ENCODE measurements around the gene CTDSPL. TPM values are rescaled to one million over a fixed set of nuclear protein-coding genes. Genes with fewer than 3 reads are reported as not detected.

The CTDSPL gene
- total RNA-seq, 1 experiment from 2014 or later: 34.4 TPM

- H4K20me1 ChIP-seq (ENCODE audit: insufficient read depth): no peaks in the 10 kb centered on the region
- no peak overlapping the region for H3K4me3 ChIP-seq (replicated peaks in 1 of 2; ENCODE audit: low read depth in 1 of 2, low read length in 2 of 2)
- ChIA-PET CTCF (interaction anchor here (1.4 kb wide), 1 partner anchor 47 kb away, joined by 4 read pairs; no protein-coding TSS in a partner anchor), POLR2A (no interaction called here), RAD21 (ENCODE audit: low non-redundant PET in 1 of 2, low total read pairs in 2 of 2, uncharacterized antibody in 2 of 2, unreplicated experiment in 2 of 2) (no interaction called here)
- no TSS peak for BruUV-seq (replicated peaks)
- H3K27ac ChIP-seq (ENCODE audit: low read depth, low read length): no peak overlapping the region
- H3K9me2 ChIP-seq (ENCODE audit: insufficient read depth): no peaks in the 10 kb centered on the region
- DNase-seq (ENCODE audit: low read depth, low spot score) (no peak), ATAC-seq (no peak)
- no peak overlapping the region for H3K9ac ChIP-seq (ENCODE audit: low read length)
- H3K79me2 ChIP-seq (ENCODE audit: insufficient read depth, low read length): no peaks in the 10 kb centered on the region
- TF ChIP-seq SIN3A (IDR thresholded peaks at IDR 0.05; ENCODE audit: low read depth) (no peak), YY1 (IDR thresholded peaks at IDR 0.05; ENCODE audit: extremely low read depth, insufficient replicate concordance, low read depth, low read length) (no peak), ZFX (IDR thresholded peaks at IDR 0.05) (no peak), FOSL1 (IDR thresholded peaks at IDR 0.05; ENCODE audit: low read depth) (no peak), SP1 (IDR thresholded peaks at IDR 0.05; ENCODE audit: low read depth) (no peak), MAX (IDR thresholded peaks at IDR 0.05) (no peak), ATF3 (IDR thresholded peaks at IDR 0.05) (no peak), POLR2A (IDR thresholded peaks at IDR 0.05; ENCODE audit: borderline replicate concordance, extremely low read depth, insufficient read depth, insufficient read length) (no peak), CTCF (IDR thresholded peaks at IDR 0.05 in 2 of 3, conservative IDR thresholded peaks at IDR 0.05 in 1 of 3; ENCODE audit: borderline replicate concordance in 1 of 3, insufficient read depth in 1 of 3, low read depth in 2 of 3, low read length in 2 of 3) (no peak), POLR2AphosphoS5 (IDR thresholded peaks at IDR 0.05; ENCODE audit: low read depth, low read length) (no peak), TCF7L2 (IDR thresholded peaks at IDR 0.05; ENCODE audit: borderline replicate concordance, extremely low read depth, insufficient read depth, insufficient read length) (no peak), EZH2 (IDR thresholded peaks at IDR 0.05) (no peak), CBX3 (IDR thresholded peaks at IDR 0.05; ENCODE audit: low read depth) (no peak), ELF1 (IDR thresholded peaks at IDR 0.05; ENCODE audit: borderline replicate concordance, low read depth) (no peak), RAD21 (IDR thresholded peaks at IDR 0.05; ENCODE audit: low read depth) (no peak), EGR1 (IDR thresholded peaks at IDR 0.05; ENCODE audit: low read depth) (no peak), ZNF274 (IDR thresholded peaks at IDR 0.05; ENCODE audit: low read depth, low read length) (no peak), ZBTB33 (IDR thresholded peaks at IDR 0.05; ENCODE audit: extremely low read depth, insufficient replicate concordance, low read length) (no peak), EZH2phosphoT487 (IDR thresholded peaks at IDR 0.05; ENCODE audit: borderline replicate concordance) (no peak)
- H2AFZ ChIP-seq (ENCODE audit: low read depth, low read length, poor library complexity, severe bottlenecking): no peak overlapping the region
- peaks cover 23 to 24% of the 10 kb centered on the region in 2 experiments for H3K4me1 ChIP-seq (ENCODE audit: control insufficient read depth in 1 of 2, insufficient read depth in 2 of 2, low read length in 2 of 2)
- H3K9me3 ChIP-seq (ENCODE audit: control insufficient read depth in 1 of 2, insufficient read depth in 1 of 2, low read depth in 1 of 2, low read length in 2 of 2): peaks cover 0 to 4% of the 10 kb centered on the region in 2 experiments; a peak in 1 of 4 replicates
- no peaks in the 10 kb centered on the region for H3K27me3 ChIP-seq (ENCODE audit: insufficient read depth, low read length)
- no peaks in the 10 kb centered on the region for H3K36me3 ChIP-seq (ENCODE audit: control insufficient read depth in 1 of 2, insufficient read depth in 2 of 2, low read length in 2 of 2)
- no peak overlapping the region for H3K4me2 ChIP-seq (ENCODE audit: low read length)
- intact Hi-C loops (cut with micrococcal nuclease): no loop called here
These were observed 88.2 kb downstream of the CTDSPL start for GRCh38 chr3:37949866-37950265.

All from HCT116 (cell line).